ENCODE results near the gene MAP1LC3A. TPM values are rescaled to one million over a fixed set of nuclear protein-coding genes. Genes with fewer than 3 reads are reported as not detected.

Gene MAP1LC3A
- total RNA-seq, 1 experiment from 2014 or later, result not detected

DNA sequence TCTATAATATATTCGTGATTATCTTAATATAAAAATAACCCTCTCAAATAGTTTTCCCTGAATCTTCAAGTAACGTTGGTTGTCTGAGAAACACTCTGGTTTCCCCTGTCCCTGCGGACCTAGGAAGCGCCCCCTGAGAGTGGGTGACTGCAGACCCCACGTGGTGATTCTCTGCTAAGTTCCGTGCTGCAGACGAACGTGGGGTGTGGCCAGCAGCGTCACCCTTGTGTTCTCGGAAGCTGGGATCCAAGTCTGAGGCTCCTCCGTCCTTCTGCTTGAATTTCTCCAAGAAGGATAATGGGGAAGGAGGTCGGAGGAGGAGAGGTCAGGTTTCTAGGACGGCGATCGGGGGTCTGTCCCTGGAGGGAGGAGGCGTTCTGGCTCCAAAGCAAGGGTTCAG, 16.6 kb upstream of the MAP1LC3A start:
- Histone ChIP-seq H3K27me3 (ENCODE audit: insufficient read depth, low read length) (no peaks in the 10 kb centered on the region), H3K27ac (ENCODE audit: low read depth, low read length) (no peak overlapping the region), H3K4me3 (replicated peaks in 1 of 2; ENCODE audit: low read depth in 1 of 2, low read length in 2 of 2) (no peak overlapping the region), H3K36me3 (ENCODE audit: control insufficient read depth in 1 of 2, insufficient read depth in 2 of 2, low read length in 2 of 2) (peaks cover 14 to 25% of the 10 kb centered on the region in 2 experiments; a peak in 3 of 4 replicates), H3K9me3 (ENCODE audit: control insufficient read depth in 1 of 2, insufficient read depth in 1 of 2, low read depth in 1 of 2, low read length in 2 of 2) (no peaks in the 10 kb centered on the region), H3K4me2 (ENCODE audit: low read length) (no peak overlapping the region), H2AFZ (ENCODE audit: low read depth, low read length, poor library complexity, severe bottlenecking) (no peak overlapping the region), H3K9me2 (ENCODE audit: insufficient read depth) (no peaks in the 10 kb centered on the region), H3K4me1 (ENCODE audit: control insufficient read depth in 1 of 2, insufficient read depth in 2 of 2, low read length in 2 of 2) (no peaks in the 10 kb centered on the region), H3K79me2 (ENCODE audit: insufficient read depth, low read length) (no peaks in the 10 kb centered on the region), H3K9ac (ENCODE audit: low read length) (no peak overlapping the region), H4K20me1 (ENCODE audit: insufficient read depth) (no peaks in the 10 kb centered on the region)
- TF ChIP-seq EGR1 (IDR thresholded peaks at IDR 0.05; ENCODE audit: low read depth) (no peak), SRF (IDR thresholded peaks at IDR 0.05; ENCODE audit: low read depth) (no peak), SIN3A (IDR thresholded peaks at IDR 0.05; ENCODE audit: low read depth) (no peak), TCF7L2 (IDR thresholded peaks at IDR 0.05; ENCODE audit: borderline replicate concordance, extremely low read depth, insufficient read depth, insufficient read length) (no peak), ZFX (IDR thresholded peaks at IDR 0.05) (no peak), JUND (IDR thresholded peaks at IDR 0.05) (no peak), ELF1 (IDR thresholded peaks at IDR 0.05; ENCODE audit: borderline replicate concordance, low read depth) (no peak), FOSL1 (IDR thresholded peaks at IDR 0.05; ENCODE audit: low read depth) (no peak), POLR2A (IDR thresholded peaks at IDR 0.05; ENCODE audit: borderline replicate concordance, extremely low read depth, insufficient read depth, insufficient read length) (no peak), CEBPB (IDR thresholded peaks at IDR 0.05; ENCODE audit: low read depth) (no peak), ZNF274 (IDR thresholded peaks at IDR 0.05; ENCODE audit: low read depth, low read length) (no peak), YY1 (IDR thresholded peaks at IDR 0.05; ENCODE audit: extremely low read depth, insufficient replicate concordance, low read depth, low read length) (no peak), RAD21 (IDR thresholded peaks at IDR 0.05; ENCODE audit: low read depth) (no peak), SP1 (IDR thresholded peaks at IDR 0.05; ENCODE audit: low read depth) (no peak), EZH2 (IDR thresholded peaks at IDR 0.05) (no peak), POLR2AphosphoS5 (IDR thresholded peaks at IDR 0.05; ENCODE audit: low read depth, low read length) (no peak)
- TF ChIP-seq, protein P1, sequence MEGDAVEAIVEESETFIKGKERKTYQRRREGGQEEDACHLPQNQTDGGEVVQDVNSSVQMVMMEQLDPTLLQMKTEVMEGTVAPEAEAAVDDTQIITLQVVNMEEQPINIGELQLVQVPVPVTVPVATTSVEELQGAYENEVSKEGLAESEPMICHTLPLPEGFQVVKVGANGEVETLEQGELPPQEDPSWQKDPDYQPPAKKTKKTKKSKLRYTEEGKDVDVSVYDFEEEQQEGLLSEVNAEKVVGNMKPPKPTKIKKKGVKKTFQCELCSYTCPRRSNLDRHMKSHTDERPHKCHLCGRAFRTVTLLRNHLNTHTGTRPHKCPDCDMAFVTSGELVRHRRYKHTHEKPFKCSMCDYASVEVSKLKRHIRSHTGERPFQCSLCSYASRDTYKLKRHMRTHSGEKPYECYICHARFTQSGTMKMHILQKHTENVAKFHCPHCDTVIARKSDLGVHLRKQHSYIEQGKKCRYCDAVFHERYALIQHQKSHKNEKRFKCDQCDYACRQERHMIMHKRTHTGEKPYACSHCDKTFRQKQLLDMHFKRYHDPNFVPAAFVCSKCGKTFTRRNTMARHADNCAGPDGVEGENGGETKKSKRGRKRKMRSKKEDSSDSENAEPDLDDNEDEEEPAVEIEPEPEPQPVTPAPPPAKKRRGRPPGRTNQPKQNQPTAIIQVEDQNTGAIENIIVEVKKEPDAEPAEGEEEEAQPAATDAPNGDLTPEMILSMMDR (IDR thresholded peaks at IDR 0.05 in 2 of 3, conservative IDR thresholded peaks at IDR 0.05 in 1 of 3; ENCODE audit: borderline replicate concordance in 1 of 3, insufficient read depth in 1 of 3, low read depth in 2 of 3, low read length in 2 of 3), result no peak
- TF ChIP-seq, protein P2, sequence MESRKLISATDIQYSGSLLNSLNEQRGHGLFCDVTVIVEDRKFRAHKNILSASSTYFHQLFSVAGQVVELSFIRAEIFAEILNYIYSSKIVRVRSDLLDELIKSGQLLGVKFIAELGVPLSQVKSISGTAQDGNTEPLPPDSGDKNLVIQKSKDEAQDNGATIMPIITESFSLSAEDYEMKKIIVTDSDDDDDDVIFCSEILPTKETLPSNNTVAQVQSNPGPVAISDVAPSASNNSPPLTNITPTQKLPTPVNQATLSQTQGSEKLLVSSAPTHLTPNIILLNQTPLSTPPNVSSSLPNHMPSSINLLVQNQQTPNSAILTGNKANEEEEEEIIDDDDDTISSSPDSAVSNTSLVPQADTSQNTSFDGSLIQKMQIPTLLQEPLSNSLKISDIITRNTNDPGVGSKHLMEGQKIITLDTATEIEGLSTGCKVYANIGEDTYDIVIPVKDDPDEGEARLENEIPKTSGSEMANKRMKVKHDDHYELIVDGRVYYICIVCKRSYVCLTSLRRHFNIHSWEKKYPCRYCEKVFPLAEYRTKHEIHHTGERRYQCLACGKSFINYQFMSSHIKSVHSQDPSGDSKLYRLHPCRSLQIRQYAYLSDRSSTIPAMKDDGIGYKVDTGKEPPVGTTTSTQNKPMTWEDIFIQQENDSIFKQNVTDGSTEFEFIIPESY (IDR thresholded peaks at IDR 0.05; ENCODE audit: extremely low read depth, insufficient replicate concordance, low read length), result no peak
- TF ChIP-seq, protein P3, sequence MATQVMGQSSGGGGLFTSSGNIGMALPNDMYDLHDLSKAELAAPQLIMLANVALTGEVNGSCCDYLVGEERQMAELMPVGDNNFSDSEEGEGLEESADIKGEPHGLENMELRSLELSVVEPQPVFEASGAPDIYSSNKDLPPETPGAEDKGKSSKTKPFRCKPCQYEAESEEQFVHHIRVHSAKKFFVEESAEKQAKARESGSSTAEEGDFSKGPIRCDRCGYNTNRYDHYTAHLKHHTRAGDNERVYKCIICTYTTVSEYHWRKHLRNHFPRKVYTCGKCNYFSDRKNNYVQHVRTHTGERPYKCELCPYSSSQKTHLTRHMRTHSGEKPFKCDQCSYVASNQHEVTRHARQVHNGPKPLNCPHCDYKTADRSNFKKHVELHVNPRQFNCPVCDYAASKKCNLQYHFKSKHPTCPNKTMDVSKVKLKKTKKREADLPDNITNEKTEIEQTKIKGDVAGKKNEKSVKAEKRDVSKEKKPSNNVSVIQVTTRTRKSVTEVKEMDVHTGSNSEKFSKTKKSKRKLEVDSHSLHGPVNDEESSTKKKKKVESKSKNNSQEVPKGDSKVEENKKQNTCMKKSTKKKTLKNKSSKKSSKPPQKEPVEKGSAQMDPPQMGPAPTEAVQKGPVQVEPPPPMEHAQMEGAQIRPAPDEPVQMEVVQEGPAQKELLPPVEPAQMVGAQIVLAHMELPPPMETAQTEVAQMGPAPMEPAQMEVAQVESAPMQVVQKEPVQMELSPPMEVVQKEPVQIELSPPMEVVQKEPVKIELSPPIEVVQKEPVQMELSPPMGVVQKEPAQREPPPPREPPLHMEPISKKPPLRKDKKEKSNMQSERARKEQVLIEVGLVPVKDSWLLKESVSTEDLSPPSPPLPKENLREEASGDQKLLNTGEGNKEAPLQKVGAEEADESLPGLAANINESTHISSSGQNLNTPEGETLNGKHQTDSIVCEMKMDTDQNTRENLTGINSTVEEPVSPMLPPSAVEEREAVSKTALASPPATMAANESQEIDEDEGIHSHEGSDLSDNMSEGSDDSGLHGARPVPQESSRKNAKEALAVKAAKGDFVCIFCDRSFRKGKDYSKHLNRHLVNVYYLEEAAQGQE (IDR thresholded peaks at IDR 0.05; ENCODE audit: low read depth), result no peak
- POLR2A ChIA-PET, result no interaction called here
- no TSS peak for BruUV-seq (replicated peaks)
- intact Hi-C loops (cut with micrococcal nuclease), result no loop called here
- ATAC-seq (no peak), DNase-seq (ENCODE audit: low read depth, low spot score) (no peak)
- CTCF ChIA-PET, result no interaction called here
- RAD21 ChIA-PET (ENCODE audit: low non-redundant PET in 1 of 2, low total read pairs in 2 of 2, uncharacterized antibody in 2 of 2, unreplicated experiment in 2 of 2), result no interaction called here
